HUES6 (cell line): ENCODE results near the gene UBASH3A.

ENCODE experiments used
- H3K27ac ChIP-seq: 2 replicates; pipeline ENCODE4 v1.7.0; 2013; ENCODE audit warnings: low read depth, mild to moderate bottlenecking, low read length, inconsistent platforms
- H3K27me3 ChIP-seq: 2 replicates; pipeline ENCODE4 v1.6.1; 2013; ENCODE audit warnings: low read length; ENCODE audit not compliant: control insufficient read depth, insufficient read depth
- H3K36me3 ChIP-seq: 2 replicates; pipeline ENCODE4 v1.6.1; 2013; ENCODE audit warnings: low read length; ENCODE audit not compliant: control insufficient read depth, insufficient read depth
- H3K4me1 ChIP-seq: 2 replicates; pipeline ENCODE4 v1.6.1; 2013; ENCODE audit warnings: low read length; ENCODE audit not compliant: control insufficient read depth, insufficient read depth
- H3K4me3 ChIP-seq: 2 replicates; pipeline ENCODE4 v1.5.1; 2013; ENCODE audit warnings: low read depth, low read length
- H3K9ac ChIP-seq: one replicate; pipeline ENCODE4 v1.6.1; 2013; ENCODE audit warnings: mild to moderate bottlenecking, low read length
- H3K9me3 ChIP-seq: 2 replicates; pipeline ENCODE4 v1.6.1; 2013; ENCODE audit warnings: low read depth, low read length; ENCODE audit not compliant: control insufficient read depth, insufficient read depth

Gene UBASH3A

GRCh38 chr21:42390696-42391095, 13.0 kb upstream of the UBASH3A start:
- Histone ChIP-seq H3K9ac (no peak overlapping the region), H3K27ac (no peak overlapping the region), H3K36me3 (no peaks in the 10 kb centered on the region), H3K9me3 (0 out of 2 replicates have a peak, but pooled peaks cover 6% of the 10 kb centered on the region), H3K27me3 (no peaks in the 10 kb centered on the region), H3K4me3 (no peak overlapping the region), H3K4me1 (peaks cover 15% of the 10 kb centered on the region; the same call in 1 of the 2 replicates)

DNA sequence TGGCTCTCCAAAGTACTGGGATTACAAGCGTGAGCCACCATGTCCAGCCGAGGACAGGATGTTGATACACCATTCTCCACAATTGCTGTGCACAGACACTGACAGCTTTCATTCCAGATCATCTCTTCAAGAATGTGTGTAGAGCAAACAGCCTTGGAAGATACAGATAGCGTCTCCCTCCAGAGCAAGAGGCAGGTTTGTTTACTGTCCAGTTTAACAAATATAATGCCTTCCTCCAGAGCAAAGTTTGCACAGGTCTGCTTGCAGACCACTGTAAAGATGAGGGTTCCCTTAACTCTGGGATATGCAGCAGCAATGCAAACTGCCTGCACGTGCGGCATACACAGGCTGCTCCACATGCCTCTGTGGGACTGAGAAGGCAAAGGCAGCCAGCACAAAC, 12.4 kb upstream of the UBASH3A start:
- peaks cover 15% of the 10 kb centered on the region; the same call in 1 of the 2 replicates for H3K4me1 ChIP-seq
- H3K27ac ChIP-seq: no peak overlapping the region
- H3K27me3 ChIP-seq: no peaks in the 10 kb centered on the region
- no peak overlapping the region for H3K4me3 ChIP-seq
- H3K36me3 ChIP-seq: no peaks in the 10 kb centered on the region
- H3K9ac ChIP-seq: no peak overlapping the region
- H3K9me3 ChIP-seq: 0 out of 2 replicates have a peak, but pooled peaks cover 6% of the 10 kb centered on the region

DNA sequence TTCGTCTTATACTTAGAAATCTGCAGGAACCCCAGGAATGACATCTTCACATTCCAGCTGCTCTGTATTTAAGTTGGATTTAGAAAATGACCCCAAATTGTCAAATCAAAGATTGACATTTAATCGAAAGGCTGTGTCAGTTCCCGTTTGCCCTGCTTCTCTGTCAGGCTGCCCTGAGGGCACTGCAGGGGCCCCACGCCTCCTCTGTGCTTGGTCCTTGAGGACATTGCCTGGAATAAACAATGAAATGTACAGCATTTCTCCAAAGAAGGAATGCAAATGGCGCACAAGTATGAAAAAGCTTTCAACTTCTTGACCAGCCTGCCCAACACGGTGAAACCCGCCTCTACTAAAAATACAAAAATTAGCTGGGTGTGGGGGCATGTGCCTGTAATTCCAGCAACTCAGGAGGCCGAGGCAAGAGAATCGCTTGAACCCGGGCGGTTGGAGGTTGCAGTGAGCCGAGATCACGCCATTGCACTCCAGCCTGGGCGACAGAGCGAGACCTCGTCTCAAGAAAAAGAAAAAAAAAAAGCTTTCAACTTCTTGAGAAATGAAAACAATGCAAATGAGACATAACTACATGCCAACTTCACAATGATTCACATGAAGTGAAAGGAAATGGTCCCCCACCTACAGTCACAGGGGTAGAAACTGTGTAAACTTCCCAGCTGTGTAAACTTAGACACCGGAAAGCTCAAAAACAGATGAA, 10.8 kb upstream of the UBASH3A start:
- H3K9ac ChIP-seq: no peak overlapping the region
- peaks cover 15% of the 10 kb centered on the region; the same call in 1 of the 2 replicates for H3K4me1 ChIP-seq
- H3K27ac ChIP-seq: no peak overlapping the region
- H3K27me3 ChIP-seq: no peaks in the 10 kb centered on the region
- H3K36me3 ChIP-seq: no peaks in the 10 kb centered on the region
- 0 out of 2 replicates have a peak, but pooled peaks cover 6% of the 10 kb centered on the region for H3K9me3 ChIP-seq
- no peak overlapping the region for H3K4me3 ChIP-seq

DNA sequence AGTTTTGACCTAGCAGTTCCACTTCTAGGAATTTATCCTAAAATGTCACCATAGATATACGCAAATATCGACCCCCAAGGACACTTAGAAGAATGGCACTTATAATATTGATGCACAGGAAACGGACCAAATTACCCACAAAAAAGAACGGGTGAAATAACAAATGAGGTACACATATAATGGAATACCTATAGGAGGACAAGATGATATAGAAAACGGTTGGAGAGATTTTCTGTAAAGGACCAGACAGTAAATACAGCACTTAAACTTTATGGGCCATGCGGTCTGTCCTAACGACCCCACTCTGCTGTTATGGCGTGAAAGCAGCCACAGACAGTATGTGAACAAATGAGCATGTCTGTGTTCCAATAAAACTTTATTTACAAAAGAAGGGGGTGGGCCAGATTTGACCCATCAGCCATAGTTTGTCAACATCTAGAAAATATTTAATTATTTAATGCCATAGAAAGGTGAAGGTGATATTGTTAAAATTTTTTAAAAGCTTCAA, 10.2 kb upstream of the UBASH3A start:
- no peak overlapping the region for H3K27ac ChIP-seq
- no peak overlapping the region for H3K4me3 ChIP-seq
- H3K4me1 ChIP-seq: peaks cover 15% of the 10 kb centered on the region; the same call in 1 of the 2 replicates
- H3K27me3 ChIP-seq: no peaks in the 10 kb centered on the region
- 0 out of 2 replicates have a peak, but pooled peaks cover 6% of the 10 kb centered on the region for H3K9me3 ChIP-seq
- no peaks in the 10 kb centered on the region for H3K36me3 ChIP-seq
- H3K9ac ChIP-seq: no peak overlapping the region

DNA sequence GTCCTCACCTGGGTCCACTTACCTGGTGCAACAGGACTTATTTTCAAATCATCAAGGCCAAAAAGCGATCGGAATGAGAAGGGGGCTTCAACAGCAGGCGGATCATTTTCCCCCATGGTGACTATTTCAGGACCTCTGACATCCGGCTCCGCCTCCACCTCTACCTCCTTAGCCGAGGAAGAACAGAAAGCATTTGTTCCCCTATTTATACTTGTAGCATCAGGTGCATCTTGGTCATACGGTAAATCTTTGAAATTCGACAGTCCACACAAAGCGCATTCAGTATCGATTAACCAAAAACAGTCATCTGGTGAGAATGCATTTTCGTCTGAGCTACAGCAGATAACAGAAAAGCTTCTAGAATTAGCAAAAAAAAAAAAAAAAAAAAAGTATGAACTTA, 8.4 kb upstream of the UBASH3A start:
- no peak overlapping the region for H3K27ac ChIP-seq
- no peaks in the 10 kb centered on the region for H3K4me1 ChIP-seq

DNA sequence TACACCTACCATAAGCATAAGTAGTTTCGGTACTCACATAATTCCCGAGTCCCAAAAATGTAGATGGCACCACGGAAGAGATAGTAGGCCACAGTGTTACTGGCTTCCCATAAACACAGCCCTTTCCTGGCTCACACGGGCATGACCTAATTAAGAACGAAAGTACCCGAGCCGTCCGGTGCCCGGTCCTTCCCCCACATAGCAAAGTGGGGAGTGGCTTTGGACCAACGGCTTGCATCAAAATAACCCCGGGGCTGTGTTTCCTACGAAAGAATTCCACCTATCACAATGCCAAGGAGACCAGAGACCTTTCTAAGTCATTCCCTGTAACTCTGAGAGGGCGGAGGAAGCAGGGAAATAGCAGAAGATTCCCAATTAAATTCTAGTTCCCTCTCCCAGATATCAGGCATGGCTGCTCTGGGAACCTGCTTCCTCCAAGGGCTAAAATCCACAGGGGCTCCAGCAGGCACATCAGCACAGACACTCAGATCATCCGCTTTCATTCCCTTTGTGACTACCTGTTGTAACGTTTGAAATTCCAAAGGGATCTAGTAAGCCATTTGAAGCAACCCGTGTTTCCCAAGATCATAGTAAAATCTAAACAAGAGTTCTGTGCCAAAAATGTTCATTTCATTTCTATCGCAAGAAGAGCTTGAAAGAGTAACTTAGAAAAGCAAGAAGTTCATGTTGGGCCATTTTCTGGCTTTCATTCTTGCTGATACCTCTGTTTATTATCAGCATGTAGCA, 7.6 kb upstream of the UBASH3A start, which contains the start of gene TMPRSS3:
Gene TMPRSS3 (minus strand): TSS at position 148 of the 747 bp plus-strand sequence. CDS start 635 bp downstream, outside the sequence.
- no peak within 1 kb of the TSS for H3K27ac ChIP-seq
- no peaks in the 10 kb centered on the region for H3K27me3 ChIP-seq
- H3K9ac ChIP-seq: no peak within 1 kb of the TSS
- H3K36me3 ChIP-seq: no peaks in the 10 kb centered on the region
- 0 out of 2 replicates have a peak, but pooled peaks cover 6% of the 10 kb centered on the region for H3K9me3 ChIP-seq
- no peak within 1 kb of the TSS for H3K4me3 ChIP-seq
- H3K4me1 ChIP-seq: no peaks in the 10 kb centered on the region

More for the DNA sequence above, 8.4 kb upstream of the UBASH3A start:
- Histone ChIP-seq H3K9ac (no peak overlapping the region), H3K36me3 (no peaks in the 10 kb centered on the region), H3K4me3 (no peak overlapping the region), H3K9me3 (0 out of 2 replicates have a peak, but pooled peaks cover 6% of the 10 kb centered on the region), H3K27me3 (no peaks in the 10 kb centered on the region)

- H3K36me3 ChIP-seq: no peaks in the 10 kb centered on the region
- H3K9ac ChIP-seq: no peak overlapping the region
- no peaks in the 10 kb centered on the region for H3K27me3 ChIP-seq
- no peak overlapping the region for H3K4me3 ChIP-seq
- no peaks in the 10 kb centered on the region for H3K4me1 ChIP-seq
- no peak overlapping the region for H3K27ac ChIP-seq
- peaks cover 7% of the 10 kb centered on the region for H3K9me3 ChIP-seq
Measured at GRCh38 chr21:42396799-42397745, 6.6 kb upstream of the UBASH3A start.

GRCh38 chr21:42397746-42398394, 5.8 kb upstream of the UBASH3A start:
- no peak overlapping the region for H3K4me3 ChIP-seq
- H3K27ac ChIP-seq: no peak overlapping the region
- no peaks in the 10 kb centered on the region for H3K4me1 ChIP-seq

GRCh38 chr21:42398436-42399028, 5.2 kb upstream of the UBASH3A start:
- H3K4me3 ChIP-seq: no peak overlapping the region
- no peaks in the 10 kb centered on the region for H3K36me3 ChIP-seq
- H3K9ac ChIP-seq: no peak overlapping the region
- H3K9me3 ChIP-seq: peaks cover 7% of the 10 kb centered on the region
- no peaks in the 10 kb centered on the region for H3K4me1 ChIP-seq
- H3K27ac ChIP-seq: no peak overlapping the region
- no peaks in the 10 kb centered on the region for H3K27me3 ChIP-seq

More at GRCh38 chr21:42397746-42398394, 5.8 kb upstream of the UBASH3A start:
- H3K9ac ChIP-seq: no peak overlapping the region
- peaks cover 7% of the 10 kb centered on the region for H3K9me3 ChIP-seq
- H3K27me3 ChIP-seq: no peaks in the 10 kb centered on the region
- no peaks in the 10 kb centered on the region for H3K36me3 ChIP-seq

DNA sequence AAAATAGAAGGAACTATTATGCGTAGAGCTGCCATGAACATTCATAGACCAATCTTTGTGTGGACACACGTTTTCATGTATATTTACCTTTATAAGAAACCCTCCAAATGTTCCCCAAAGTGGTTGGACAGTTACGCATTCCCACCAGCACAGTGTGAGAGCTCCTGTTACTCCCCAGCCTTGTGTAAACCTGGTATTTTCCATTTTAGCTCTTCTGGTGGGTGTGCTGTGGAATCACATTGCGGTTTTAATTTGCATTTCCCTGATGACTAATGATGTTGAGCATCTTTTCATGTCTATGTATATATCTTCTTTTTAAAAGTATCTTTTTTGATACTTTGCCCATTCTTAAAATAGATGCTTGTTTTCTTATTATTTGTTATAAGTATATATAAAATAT, 3.2 kb upstream of the UBASH3A start:
- H3K36me3 ChIP-seq: no peaks in the 10 kb centered on the region
- no peak overlapping the region for H3K27ac ChIP-seq
- H3K4me1 ChIP-seq: no peaks in the 10 kb centered on the region
- no peak overlapping the region for H3K9ac ChIP-seq
- H3K27me3 ChIP-seq: no peaks in the 10 kb centered on the region
- no peak overlapping the region for H3K4me3 ChIP-seq
- peaks cover 7% of the 10 kb centered on the region for H3K9me3 ChIP-seq
